Stimulated activated CD8-positive, alpha-beta memory T cell treated with anti-CD3 and anti-CD28 coated beads, Interleukin-12 subunit alpha, Interleukin-12 subunit beta, amount 100 ng/mL, for 24 hours (primary cell): ENCODE results near the gene C1QTNF4.

Experiments
- DNase-seq: peaks from one replicate; pipeline ENCODE4 v3.0.0-alpha.2; 2020; ENCODE audit errors: extremely low read depth

Gene C1QTNF4

DNA sequence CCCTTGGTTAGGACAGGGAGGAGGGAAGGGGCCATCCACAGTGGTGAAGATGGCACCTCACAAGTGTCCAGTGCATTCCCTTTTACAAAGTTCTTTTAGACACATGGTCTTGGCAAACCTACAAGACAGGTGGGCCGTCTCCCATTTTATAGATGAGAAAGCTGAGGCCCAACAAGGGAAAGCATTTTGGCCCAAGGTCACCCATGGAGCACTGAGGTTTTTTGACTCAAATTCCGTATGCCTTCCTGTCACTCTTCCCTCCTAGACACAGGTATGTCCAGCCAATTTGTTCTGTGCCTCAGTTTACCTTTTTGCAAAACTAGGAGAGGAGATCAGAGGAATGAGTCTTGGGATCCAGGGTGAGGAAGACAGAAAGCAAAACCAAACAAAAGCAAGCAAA, 1.2 kb downstream of the C1QTNF4 start:
- DNase-seq, result no peak

- DNase-seq, result no peak
Measured at GRCh38 chr11:47592251-47592650, 2.0 kb downstream of the C1QTNF4 start.

GRCh38 chr11:47591764-47592163, 2.4 kb downstream of the C1QTNF4 start:
- DNase-seq, result no peak

- no peak for DNase-seq
Measured at GRCh38 chr11:47589977-47590861, 4.0 kb downstream of the C1QTNF4 start.

DNA sequence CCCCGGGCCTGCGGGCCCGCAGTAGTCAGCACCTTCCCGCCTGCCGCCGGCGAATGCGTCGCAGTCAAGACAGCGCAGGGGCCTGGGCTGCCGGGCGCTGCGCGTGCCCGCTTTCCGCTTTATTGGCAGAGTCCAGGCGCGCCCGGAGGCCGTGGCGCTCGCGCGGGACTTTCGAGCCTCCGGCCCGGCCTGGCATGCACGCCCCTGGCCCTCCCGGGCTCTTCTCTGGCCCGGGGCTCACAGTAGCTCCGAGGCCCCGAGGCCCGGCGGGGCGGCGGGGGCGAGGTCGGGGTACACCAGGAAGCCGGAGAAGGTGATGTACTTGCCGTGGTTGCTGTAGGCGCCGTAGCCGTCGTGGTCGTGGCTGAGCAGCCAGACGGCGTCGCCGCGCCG, 4.6 kb downstream of the C1QTNF4 start:
- DNase-seq, result no peak

DNA sequence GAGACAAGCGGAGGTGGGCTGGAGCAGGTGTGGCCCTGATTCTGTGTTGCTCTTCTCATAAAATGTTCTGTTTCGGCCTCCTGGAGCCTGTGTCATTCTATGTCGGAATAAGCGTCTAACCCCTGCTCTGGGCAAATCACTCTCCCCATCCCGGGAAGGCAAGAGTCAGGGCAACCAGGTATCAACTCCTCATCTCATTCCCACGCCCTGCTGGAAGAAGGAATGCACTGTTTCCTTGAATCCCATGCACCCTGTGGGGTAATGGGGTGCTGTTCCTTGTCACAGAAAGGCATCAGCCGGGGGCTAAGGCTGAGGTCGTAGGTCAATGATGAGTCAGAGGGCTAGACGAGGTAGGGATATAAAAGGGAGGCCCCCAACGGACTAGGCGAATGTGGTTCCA, 5.1 kb downstream of the C1QTNF4 start:
- no peak for DNase-seq

- no peak for DNase-seq
Measured at GRCh38 chr11:47587723-47588326, 6.4 kb downstream of the C1QTNF4 start.

GRCh38 chr11:47587039-47587716, 7.0 kb downstream of the C1QTNF4 start:
- no peak for DNase-seq

DNA sequence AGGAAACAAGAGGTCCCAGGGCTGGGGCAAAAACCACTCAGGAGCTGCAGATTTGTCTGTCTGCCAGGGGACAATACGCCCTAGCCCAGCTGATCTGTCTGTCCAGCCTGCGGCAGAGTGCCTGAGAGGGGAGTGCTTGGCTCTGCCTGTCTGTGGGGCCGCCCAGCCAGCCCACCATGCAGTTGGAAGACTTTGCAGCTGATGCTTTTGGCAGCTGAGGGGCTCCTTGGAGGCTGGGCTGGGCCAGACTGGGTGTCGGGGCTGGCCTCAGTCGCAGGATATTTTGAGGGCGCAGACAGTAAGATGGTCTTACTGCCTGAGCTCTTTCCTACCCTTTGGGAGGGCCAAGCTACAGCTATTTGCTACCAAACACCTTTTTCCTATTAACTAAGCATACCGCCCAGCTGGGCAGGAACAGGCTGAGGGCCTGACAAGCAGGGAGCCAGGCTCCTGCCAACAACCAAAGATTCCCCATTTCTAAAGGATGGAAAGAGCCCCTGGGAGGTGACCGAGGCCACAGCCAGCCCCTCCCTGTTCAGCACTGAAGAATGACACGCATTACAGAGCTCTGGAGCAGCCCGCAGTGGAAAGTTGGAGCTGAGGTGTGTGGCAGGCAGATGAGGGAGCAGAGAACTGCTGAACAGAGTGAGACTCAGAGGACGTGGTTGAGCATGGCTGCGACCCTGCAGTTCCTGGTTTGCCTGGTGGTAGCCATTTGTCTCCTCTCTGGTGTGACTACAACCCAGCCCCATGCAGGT, 7.9 kb downstream of the C1QTNF4 start, which contains the start of gene FAM180B:
Gene FAM180B, plus strand, starts transcription at position 581 of the 758 bp plus-strand sequence. Its CDS starts 91 bp downstream, at position 672.
- no peak for DNase-seq

DNA sequence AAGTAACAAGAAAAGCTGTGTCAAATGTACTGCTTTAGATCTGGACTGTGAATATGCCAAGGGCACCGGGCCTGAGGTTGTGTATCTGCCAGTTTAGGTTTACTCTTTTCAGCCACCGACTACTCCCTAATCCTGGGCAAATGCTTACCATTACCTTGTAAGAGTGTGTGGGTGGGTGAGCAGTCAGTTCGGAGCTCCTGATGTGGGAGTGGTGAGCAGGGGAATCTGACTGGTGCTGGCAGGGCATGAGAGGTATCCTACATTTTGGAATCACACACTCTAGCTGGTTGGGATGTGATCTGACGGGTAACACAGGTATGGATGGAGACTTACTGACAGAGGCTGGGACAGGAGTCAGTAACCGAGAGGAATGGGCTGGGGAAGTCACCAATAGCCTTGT, 10.4 kb downstream of the C1QTNF4 start:
- DNase-seq, result no peak

GRCh38 chr11:47578524-47579494, 15.4 kb downstream of the C1QTNF4 start, which contains the start of the genes KBTBD4 and NDUFS3:
KBTBD4 (minus strand) TSS chr11:47578970; CDS start chr11:47578951, 19 bp downstream.
NDUFS3 (plus strand) TSS chr11:47579074; CDS start chr11:47579092, 18 bp downstream.
- peak; percentile 68 for DNase-seq

GRCh38 chr11:47577460-47578041, 16.7 kb downstream of the C1QTNF4 start:
- no peak for DNase-seq

- DNase-seq, result no peak
Measured at GRCh38 chr11:47573321-47573720, 20.9 kb downstream of the C1QTNF4 start.

- DNase-seq, result no peak
Measured at GRCh38 chr11:47572715-47573255, 21.4 kb downstream of the C1QTNF4 start.

DNA sequence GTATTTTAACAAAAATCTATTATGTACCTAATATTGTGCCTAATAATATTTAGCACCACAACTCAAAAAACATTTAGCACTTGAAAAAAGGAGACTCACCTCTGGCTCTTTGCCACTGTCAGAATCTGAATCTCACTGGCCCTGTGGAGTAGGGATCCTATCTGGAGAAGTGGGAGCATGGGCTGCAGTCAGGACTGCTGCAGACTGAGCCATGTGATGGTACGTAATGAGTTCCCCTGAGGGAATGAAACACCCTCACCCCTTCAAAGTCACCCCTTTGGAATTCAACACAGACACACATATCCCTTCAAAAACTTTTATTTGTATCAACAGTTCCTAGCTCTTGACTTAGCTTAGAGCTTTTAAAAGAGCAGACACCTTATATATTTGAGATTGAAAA, 22.3 kb downstream of the C1QTNF4 start:
- DNase-seq, result no peak

GRCh38 chr11:47571357-47571729, 22.9 kb downstream of the C1QTNF4 start:
- DNase-seq, result no peak

GRCh38 chr11:47570651-47571356, 23.4 kb downstream of the C1QTNF4 start:
- DNase-seq, result no peak

DNA sequence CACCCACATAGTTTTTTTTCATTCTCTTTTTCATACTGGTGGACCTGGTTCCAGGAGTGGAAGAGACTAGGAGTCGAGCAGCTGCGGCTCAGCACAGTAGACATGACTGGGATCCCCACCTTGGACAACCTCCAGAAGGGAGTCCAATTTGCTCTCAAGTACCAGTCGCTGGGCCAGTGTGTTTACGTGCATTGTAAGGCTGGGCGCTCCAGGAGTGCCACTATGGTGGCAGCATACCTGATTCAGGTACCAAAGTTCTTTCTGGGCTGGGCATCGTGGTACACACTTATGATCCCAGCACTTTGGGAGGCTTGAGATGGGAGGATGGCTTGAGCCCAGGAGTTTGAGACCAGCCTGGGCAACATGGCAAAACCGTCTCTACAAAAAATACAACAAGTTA, 24.6 kb downstream of the C1QTNF4 start:
- DNase-seq, result no peak

DNA sequence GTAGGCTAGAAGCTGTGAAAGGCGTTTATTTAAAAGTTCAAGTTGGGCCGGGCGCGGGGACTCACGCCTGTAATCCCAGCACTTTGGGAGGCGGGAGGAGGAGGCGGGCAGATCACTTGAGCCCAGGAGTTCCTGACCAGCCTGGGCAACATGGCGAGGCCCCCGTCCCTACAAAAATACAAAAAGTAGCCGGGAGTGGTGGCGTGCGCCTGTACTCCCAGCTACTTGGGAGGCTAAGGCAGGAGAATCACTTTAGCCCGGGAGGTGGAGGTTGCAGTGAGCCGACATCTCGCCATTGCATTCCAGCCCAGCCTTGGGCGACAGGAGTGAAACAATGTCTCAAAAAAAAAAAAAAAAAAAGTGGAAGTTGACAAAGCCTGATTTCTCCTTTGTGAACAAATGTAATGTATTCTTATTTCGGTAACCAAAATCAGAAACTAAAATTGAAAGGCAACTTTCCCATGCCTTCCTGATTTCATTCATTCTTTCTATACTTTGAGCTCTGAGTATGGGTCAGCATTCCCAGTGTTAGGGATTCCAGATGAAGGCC, 28.0 kb downstream of the C1QTNF4 start:
- DNase-seq, result no peak
